Endothelial cell of hepatic sinusoid (primary cell): ENCODE results near the gene FAM241B.

Experiments
- in situ Hi-C: cut with HindIII; loops from 2 replicates; pipeline ENCODE4 v1.10.0; 2017; ENCODE audit warnings: low sequenced_read_pairs

Gene FAM241B

GRCh38 chr10:69633673-69634635, 3.9 kb downstream of the FAM241B start:
- in situ Hi-C loops = no loop called here

GRCh38 chr10:69634759-69635425, 4.8 kb downstream of the FAM241B start:
- in situ Hi-C loops = loop anchor here (5.0 kb wide), 1 partner anchor 213 kb away; no protein-coding TSS in a partner anchor

GRCh38 chr10:69635428-69636272, 5.6 kb downstream of the FAM241B start:
- in situ Hi-C loops = loop anchor here (5.0 kb wide), 1 partner anchor 213 kb away; no protein-coding TSS in a partner anchor

- in situ Hi-C loops = loop anchor here (5.0 kb wide), 1 partner anchor 214 kb away; no protein-coding TSS in a partner anchor
Observed at GRCh38 chr10:69636273-69636575, 6.2 kb downstream of the FAM241B start.

GRCh38 chr10:69636626-69637605, 6.9 kb downstream of the FAM241B start:
- in situ Hi-C loops = loop anchor here (5.0 kb wide), 1 partner anchor 215 kb away; no protein-coding TSS in a partner anchor

- in situ Hi-C loops = loop anchor here (5.0 kb wide), 1 partner anchor 216 kb away; no protein-coding TSS in a partner anchor
Observed at GRCh38 chr10:69638642-69639041, 8.6 kb downstream of the FAM241B start.

- in situ Hi-C loops = loop anchor here (5.0 kb wide), 3 partner anchors 63 to 217 kb away; no protein-coding TSS in a partner anchor
Observed at GRCh38 chr10:69639291-69640195, 9.5 kb downstream of the FAM241B start.

- in situ Hi-C loops = loop anchor here (5.0 kb wide), 2 partner anchors 62 to 93 kb away; no protein-coding TSS in a partner anchor
Observed at GRCh38 chr10:69640196-69640980, 10.3 kb downstream of the FAM241B start.

- in situ Hi-C loops = loop anchor here (5.0 kb wide), 2 partner anchors 61 to 94 kb away; no protein-coding TSS in a partner anchor
Observed at GRCh38 chr10:69641261-69641980, 11.4 kb downstream of the FAM241B start.

- in situ Hi-C loops = loop anchor here (5.0 kb wide), 2 partner anchors 60 to 95 kb away; no protein-coding TSS in a partner anchor
Observed at GRCh38 chr10:69642747-69643146, 12.7 kb downstream of the FAM241B start.

- in situ Hi-C loops = loop anchor here (5.0 kb wide), 2 partner anchors 58 to 97 kb away; no protein-coding TSS in a partner anchor
Observed at GRCh38 chr10:69643779-69644657, 14.0 kb downstream of the FAM241B start.

- in situ Hi-C loops = loop anchor here (5.0 kb wide), 2 partner anchors 58 to 97 kb away; no protein-coding TSS in a partner anchor
Observed at GRCh38 chr10:69644658-69645295, 14.7 kb downstream of the FAM241B start.

GRCh38 chr10:69645296-69646184, 15.5 kb downstream of the FAM241B start:
- in situ Hi-C loops = no loop called here
